Measurements from ENCODE around the gene ACSS1.

ACSS1 gene

GRCh38 chr20:25058051-25058846 lies at the start of gene ACSS1:
Gene ACSS1 (minus strand): TSS chr20:25058139. CDS start chr20:25058102, 37 bp downstream.
- peak; percentile 69 for DNase-seq

GRCh38 chr20:25103526-25103925 lies 45.6 kb upstream of the ACSS1 start:
- no peak for DNase-seq

- no peak for DNase-seq
These were observed 43.0 kb upstream of the ACSS1 start for GRCh38 chr20:25100914-25101313.

- DNase-seq: no peak
These were observed 41.7 kb upstream of the ACSS1 start for GRCh38 chr20:25099601-25100140.

GRCh38 chr20:25097498-25097897 lies 39.6 kb upstream of the ACSS1 start:
- DNase-seq: no peak

GRCh38 chr20:25090492-25091429 lies 32.8 kb upstream of the ACSS1 start:
- no peak for DNase-seq

- no peak for DNase-seq
These were observed 31.7 kb upstream of the ACSS1 start for GRCh38 chr20:25089662-25090061.

GRCh38 chr20:25089096-25089495 lies 31.2 kb upstream of the ACSS1 start:
- no peak for DNase-seq

- no peak for DNase-seq
These were observed 30.3 kb upstream of the ACSS1 start for GRCh38 chr20:25088267-25088666.

GRCh38 chr20:25087186-25087929 lies 29.4 kb upstream of the ACSS1 start:
- no peak for DNase-seq

- no peak for DNase-seq
These were observed 28.0 kb upstream of the ACSS1 start for GRCh38 chr20:25085756-25086495.

GRCh38 chr20:25084626-25085187 lies 26.8 kb upstream of the ACSS1 start:
- DNase-seq: peak; percentile 83

GRCh38 chr20:25083773-25084625 lies 26.1 kb upstream of the ACSS1 start:
- DNase-seq: peak; percentile 80

- peak; percentile 70 for DNase-seq
These were observed 25.3 kb upstream of the ACSS1 start for GRCh38 chr20:25083141-25083772.

GRCh38 chr20:25082498-25082873 lies 24.5 kb upstream of the ACSS1 start:
- peak; percentile 52 for DNase-seq

GRCh38 chr20:25081730-25082497 lies 24.0 kb upstream of the ACSS1 start, which contains the start of gene VSX1:
Gene VSX1 (minus strand): TSS chr20:25082141. CDS start chr20:25082096, 45 bp downstream.
- peak; percentile 65 for DNase-seq

GRCh38 chr20:25081065-25081729 lies 23.3 kb upstream of the ACSS1 start:
- DNase-seq: peak; percentile 91

- DNase-seq: no peak
These were observed 21.2 kb upstream of the ACSS1 start for GRCh38 chr20:25079171-25079570.

- no peak for DNase-seq
These were observed 20.7 kb upstream of the ACSS1 start for GRCh38 chr20:25078662-25079061.

Data from retina (tissue), 1 donor.